Measurements from ENCODE around the gene TRIM54.
"Not testable (repeated sequence)": the region's sequence is repeated elsewhere in the genome, so short reads cannot be mapped to it uniquely, and the experiment has no call there.

The TRIM54 gene

GRCh38 chr2:27316655-27317412 is 34.6 kb downstream of the TRIM54 start:
- DNase-seq, result no peak

GRCh38 chr2:27319839-27320238 is 37.6 kb downstream of the TRIM54 start:
- DNase-seq, result not testable (repeated sequence)

GRCh38 chr2:27320958-27321543 is 38.8 kb downstream of the TRIM54 start:
- peak; percentile 85 for DNase-seq

- DNase-seq, result no peak
Measured at GRCh38 chr2:27322301-27322765, 40.1 kb downstream of the TRIM54 start.

GRCh38 chr2:27322766-27323595 is 40.8 kb downstream of the TRIM54 start, which contains the start of gene MPV17:
Gene MPV17, minus strand, starts transcription at chr2:27323097. Its CDS starts 580 bp downstream, at chr2:27322517.
- DNase-seq, result peak; percentile 76

- no peak for DNase-seq
Measured at GRCh38 chr2:27323596-27324285, 41.5 kb downstream of the TRIM54 start.

- no peak for DNase-seq
Measured at GRCh38 chr2:27324720-27325119, 42.5 kb downstream of the TRIM54 start.

- no peak for DNase-seq
Measured at GRCh38 chr2:27335311-27335710, 53.1 kb downstream of the TRIM54 start.

- no peak for DNase-seq
Measured at GRCh38 chr2:27336173-27336572, 53.9 kb downstream of the TRIM54 start.

- DNase-seq, result no peak
Measured at GRCh38 chr2:27347641-27348040, 65.4 kb downstream of the TRIM54 start.

- no peak for DNase-seq
Measured at GRCh38 chr2:27350106-27350693, 68.0 kb downstream of the TRIM54 start.

GRCh38 chr2:27351802-27352598 is 69.8 kb downstream of the TRIM54 start:
- no peak for DNase-seq

GRCh38 chr2:27353386-27353761 is 71.1 kb downstream of the TRIM54 start:
- DNase-seq, result not testable (repeated sequence)

- no peak for DNase-seq
Measured at GRCh38 chr2:27353762-27354596, 71.8 kb downstream of the TRIM54 start.

- DNase-seq, result no peak
Measured at GRCh38 chr2:27354597-27354927, 72.3 kb downstream of the TRIM54 start.

GRCh38 chr2:27356056-27356381 is 73.8 kb downstream of the TRIM54 start:
- DNase-seq, result peak; percentile 19

- DNase-seq, result peak; percentile 96
Measured at GRCh38 chr2:27356382-27357181, 74.4 kb downstream of the TRIM54 start, which contains the start of gene GTF3C2. Gene GTF3C2, minus strand, starts transcription at chr2:27356764. Its CDS starts 13,210 bp downstream, at chr2:27343554.

All from DMS 273 treated with DMSO at 0.1 percent for 48 hours (cell line).